ENCODE measurements around the gene TOMM6. TPM values are rescaled to one million over a fixed set of nuclear protein-coding genes. Genes with fewer than 3 reads are reported as not detected.

TOMM6 gene
- total and polyA plus RNA-seq, 4 donors: 48.2 to 123 (median 86.1) TPM

DNA sequence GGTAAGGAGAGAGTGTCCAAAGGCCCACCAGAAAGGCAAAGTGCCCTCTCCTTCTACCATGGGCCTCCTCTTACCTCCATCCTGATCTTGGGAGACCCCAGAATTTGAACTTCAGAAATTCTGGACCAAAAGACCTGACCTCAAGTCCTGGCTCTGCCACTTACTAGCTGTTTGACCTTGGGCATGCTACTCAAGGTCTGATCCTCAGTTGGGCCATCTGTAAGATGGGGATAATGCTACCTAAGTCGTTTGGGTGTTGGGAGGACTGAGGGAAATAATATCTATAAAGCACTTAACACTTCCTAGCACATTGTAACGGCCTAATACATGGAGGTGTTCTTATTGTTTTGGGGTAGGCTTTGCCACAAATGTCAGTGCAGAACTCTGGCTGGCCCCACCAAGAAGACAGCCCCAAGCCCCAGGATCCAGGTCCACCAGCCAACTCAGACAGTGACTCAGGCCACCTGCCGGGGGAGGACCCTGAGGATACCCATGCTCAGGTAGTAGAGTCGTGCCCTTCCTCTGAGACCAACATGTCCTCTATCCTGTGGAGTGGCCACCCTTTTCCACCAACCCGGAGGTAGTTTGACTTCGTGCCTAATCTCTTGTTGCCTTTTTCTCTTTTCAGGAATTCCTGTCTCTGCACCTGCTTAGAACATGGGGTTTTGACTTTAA is 4.3 kb upstream of the TOMM6 start (continued):
- TF ChIP-seq, protein P1, sequence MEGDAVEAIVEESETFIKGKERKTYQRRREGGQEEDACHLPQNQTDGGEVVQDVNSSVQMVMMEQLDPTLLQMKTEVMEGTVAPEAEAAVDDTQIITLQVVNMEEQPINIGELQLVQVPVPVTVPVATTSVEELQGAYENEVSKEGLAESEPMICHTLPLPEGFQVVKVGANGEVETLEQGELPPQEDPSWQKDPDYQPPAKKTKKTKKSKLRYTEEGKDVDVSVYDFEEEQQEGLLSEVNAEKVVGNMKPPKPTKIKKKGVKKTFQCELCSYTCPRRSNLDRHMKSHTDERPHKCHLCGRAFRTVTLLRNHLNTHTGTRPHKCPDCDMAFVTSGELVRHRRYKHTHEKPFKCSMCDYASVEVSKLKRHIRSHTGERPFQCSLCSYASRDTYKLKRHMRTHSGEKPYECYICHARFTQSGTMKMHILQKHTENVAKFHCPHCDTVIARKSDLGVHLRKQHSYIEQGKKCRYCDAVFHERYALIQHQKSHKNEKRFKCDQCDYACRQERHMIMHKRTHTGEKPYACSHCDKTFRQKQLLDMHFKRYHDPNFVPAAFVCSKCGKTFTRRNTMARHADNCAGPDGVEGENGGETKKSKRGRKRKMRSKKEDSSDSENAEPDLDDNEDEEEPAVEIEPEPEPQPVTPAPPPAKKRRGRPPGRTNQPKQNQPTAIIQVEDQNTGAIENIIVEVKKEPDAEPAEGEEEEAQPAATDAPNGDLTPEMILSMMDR (IDR thresholded peaks at IDR 0.05; ENCODE audit: low read depth, low read length, missing input control): no peak
- TF ChIP-seq, protein P2, sequence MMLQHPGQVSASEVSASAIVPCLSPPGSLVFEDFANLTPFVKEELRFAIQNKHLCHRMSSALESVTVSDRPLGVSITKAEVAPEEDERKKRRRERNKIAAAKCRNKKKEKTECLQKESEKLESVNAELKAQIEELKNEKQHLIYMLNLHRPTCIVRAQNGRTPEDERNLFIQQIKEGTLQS (IDR thresholded peaks at IDR 0.05): no peak
- TF ChIP-seq, protein P3, sequence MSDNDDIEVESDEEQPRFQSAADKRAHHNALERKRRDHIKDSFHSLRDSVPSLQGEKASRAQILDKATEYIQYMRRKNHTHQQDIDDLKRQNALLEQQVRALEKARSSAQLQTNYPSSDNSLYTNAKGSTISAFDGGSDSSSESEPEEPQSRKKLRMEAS (IDR thresholded peaks at IDR 0.05): no peak
- TF ChIP-seq FOXA2 (IDR thresholded peaks at IDR 0.05) (no peak), RXRA (IDR thresholded peaks at IDR 0.05) (no peak)

DNA sequence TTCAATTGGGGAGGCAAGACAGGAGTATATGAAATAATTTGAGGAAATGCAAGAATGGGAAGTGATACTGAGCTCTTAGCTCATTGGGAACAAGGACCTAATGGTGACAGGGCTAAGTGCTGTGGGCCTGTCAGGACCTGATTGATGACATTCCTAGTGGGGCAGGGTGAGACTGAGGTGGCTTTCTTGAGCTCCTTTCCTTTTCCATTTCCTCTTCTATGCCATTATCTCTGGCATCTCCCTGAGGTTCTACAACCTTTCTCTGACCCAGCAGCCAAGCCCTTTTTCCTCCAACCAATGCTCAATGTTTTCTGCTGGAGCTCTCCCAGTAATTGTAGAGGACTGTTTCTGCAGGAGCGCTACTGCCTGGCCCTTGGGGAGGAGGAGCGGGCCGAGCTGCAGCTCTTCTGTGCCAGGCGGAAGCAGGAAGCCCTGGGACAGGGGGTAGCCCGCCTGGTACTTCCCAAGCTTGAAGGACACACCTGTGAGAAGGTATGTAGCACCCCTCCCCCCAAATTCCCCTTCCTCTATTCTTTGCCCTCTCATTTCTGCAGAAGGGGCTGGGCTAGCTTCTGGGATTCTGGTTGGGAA is 2.8 kb upstream of the TOMM6 start:
- H3K36me3 ChIP-seq (ENCODE audit: control insufficient read depth in 4 of 4, insufficient read depth in 3 of 4, low read depth in 1 of 4, low read length in 3 of 4): peaks cover 0 to 5% (median 4%) of the 10 kb centered on the region in 4 donors
- peaks cover 9 to 35% (median 25%) of the 10 kb centered on the region in 4 donors for H3K4me1 ChIP-seq (ENCODE audit: control insufficient read depth in 4 of 4, insufficient read depth in 4 of 4, low read length in 3 of 4)
- no peak overlapping the region for H3K27ac ChIP-seq (ENCODE audit: low read depth in 1 of 2, low read length in 2 of 2)
- no peaks in the 10 kb centered on the region for H3K9me3 ChIP-seq (ENCODE audit: control insufficient read depth in 4 of 4, low read length in 3 of 4)
- no peak for DNase-seq (ENCODE audit: low spot score)
- H3K9ac ChIP-seq (ENCODE audit: low read depth in 1 of 2, low read length in 2 of 2): no peak overlapping the region
- WGBS: 81% methylated on average over 5 of the region's 5 CpGs
- no peak overlapping the region for H3K4me3 ChIP-seq (ENCODE audit: low read depth in 1 of 3, low read length in 3 of 3)
- H3K27me3 ChIP-seq (ENCODE audit: control insufficient read depth in 4 of 4, insufficient read depth in 4 of 4, low read length in 3 of 4): no peaks in the 10 kb centered on the region
- TF ChIP-seq HNF4A (conservative IDR thresholded peaks at IDR 0.05) (no peak), JUND (IDR thresholded peaks at IDR 0.05) (no peak), NR2F2 (IDR thresholded peaks at IDR 0.05) (no peak), EGR1 (IDR thresholded peaks at IDR 0.05; ENCODE audit: low read depth in 2 of 2) (no peak), FOXA1 (IDR thresholded peaks at IDR 0.05) (no peak), RXRA (IDR thresholded peaks at IDR 0.05) (no peak), GABPA (IDR thresholded peaks at IDR 0.05 in 1 of 2, conservative IDR thresholded peaks at IDR 0.05 in 1 of 2) (no peak)
- TF ChIP-seq, protein P2 (IDR thresholded peaks at IDR 0.05): no peak
- TF ChIP-seq, protein P4, sequence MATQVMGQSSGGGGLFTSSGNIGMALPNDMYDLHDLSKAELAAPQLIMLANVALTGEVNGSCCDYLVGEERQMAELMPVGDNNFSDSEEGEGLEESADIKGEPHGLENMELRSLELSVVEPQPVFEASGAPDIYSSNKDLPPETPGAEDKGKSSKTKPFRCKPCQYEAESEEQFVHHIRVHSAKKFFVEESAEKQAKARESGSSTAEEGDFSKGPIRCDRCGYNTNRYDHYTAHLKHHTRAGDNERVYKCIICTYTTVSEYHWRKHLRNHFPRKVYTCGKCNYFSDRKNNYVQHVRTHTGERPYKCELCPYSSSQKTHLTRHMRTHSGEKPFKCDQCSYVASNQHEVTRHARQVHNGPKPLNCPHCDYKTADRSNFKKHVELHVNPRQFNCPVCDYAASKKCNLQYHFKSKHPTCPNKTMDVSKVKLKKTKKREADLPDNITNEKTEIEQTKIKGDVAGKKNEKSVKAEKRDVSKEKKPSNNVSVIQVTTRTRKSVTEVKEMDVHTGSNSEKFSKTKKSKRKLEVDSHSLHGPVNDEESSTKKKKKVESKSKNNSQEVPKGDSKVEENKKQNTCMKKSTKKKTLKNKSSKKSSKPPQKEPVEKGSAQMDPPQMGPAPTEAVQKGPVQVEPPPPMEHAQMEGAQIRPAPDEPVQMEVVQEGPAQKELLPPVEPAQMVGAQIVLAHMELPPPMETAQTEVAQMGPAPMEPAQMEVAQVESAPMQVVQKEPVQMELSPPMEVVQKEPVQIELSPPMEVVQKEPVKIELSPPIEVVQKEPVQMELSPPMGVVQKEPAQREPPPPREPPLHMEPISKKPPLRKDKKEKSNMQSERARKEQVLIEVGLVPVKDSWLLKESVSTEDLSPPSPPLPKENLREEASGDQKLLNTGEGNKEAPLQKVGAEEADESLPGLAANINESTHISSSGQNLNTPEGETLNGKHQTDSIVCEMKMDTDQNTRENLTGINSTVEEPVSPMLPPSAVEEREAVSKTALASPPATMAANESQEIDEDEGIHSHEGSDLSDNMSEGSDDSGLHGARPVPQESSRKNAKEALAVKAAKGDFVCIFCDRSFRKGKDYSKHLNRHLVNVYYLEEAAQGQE (IDR thresholded peaks at IDR 0.05): no peak

DNA sequence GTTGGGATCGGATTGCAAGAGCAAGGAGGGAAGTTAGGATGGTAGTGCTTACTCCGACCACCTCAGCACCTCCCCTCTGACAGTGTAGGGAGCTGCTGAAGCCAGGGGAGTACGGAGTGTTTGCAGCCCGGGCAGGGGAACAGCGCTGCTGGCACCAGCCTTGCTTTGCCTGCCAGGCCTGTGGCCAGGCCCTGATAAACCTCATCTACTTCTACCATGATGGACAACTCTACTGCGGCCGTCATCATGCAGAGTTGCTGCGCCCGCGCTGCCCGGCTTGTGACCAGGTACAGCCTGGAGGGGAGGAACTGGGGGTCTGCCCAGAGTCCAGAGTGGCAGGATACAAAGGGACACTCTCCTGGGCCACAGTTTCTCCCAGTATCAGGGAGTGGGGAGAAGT is 2.2 kb upstream of the TOMM6 start:
- H3K27ac ChIP-seq (ENCODE audit: low read depth in 1 of 2, low read length in 2 of 2): no peak overlapping the region
- peaks cover 9 to 35% (median 25%) of the 10 kb centered on the region in 4 donors for H3K4me1 ChIP-seq (ENCODE audit: control insufficient read depth in 4 of 4, insufficient read depth in 4 of 4, low read length in 3 of 4)
- H3K36me3 ChIP-seq (ENCODE audit: control insufficient read depth in 4 of 4, insufficient read depth in 3 of 4, low read depth in 1 of 4, low read length in 3 of 4): peaks cover 0 to 11% (median 9%) of the 10 kb centered on the region in 4 donors
- no peak for DNase-seq (ENCODE audit: low spot score)
- WGBS: 87% methylated on average over 11 of the region's 11 CpGs
- H3K9me3 ChIP-seq (ENCODE audit: control insufficient read depth in 4 of 4, low read length in 3 of 4): no peaks in the 10 kb centered on the region
- H3K27me3 ChIP-seq (ENCODE audit: control insufficient read depth in 4 of 4, insufficient read depth in 4 of 4, low read length in 3 of 4): no peaks in the 10 kb centered on the region
- no peak overlapping the region for H3K9ac ChIP-seq (ENCODE audit: low read depth in 1 of 2, low read length in 2 of 2)
- no peak overlapping the region for H3K4me3 ChIP-seq (ENCODE audit: low read depth in 1 of 3, low read length in 3 of 3)
- no peak for TF ChIP-seq FOXA2 (IDR thresholded peaks at IDR 0.05)
- TF ChIP-seq, protein P1 (IDR thresholded peaks at IDR 0.05; ENCODE audit: low read depth, low read length, missing input control): no peak
- TF ChIP-seq JUND (IDR thresholded peaks at IDR 0.05): no peak
- TF ChIP-seq TAF1 (conservative IDR thresholded peaks at IDR 0.05): no peak
- no peak for TF ChIP-seq SP1 (IDR thresholded peaks at IDR 0.05)
- TF ChIP-seq, protein P2 (IDR thresholded peaks at IDR 0.05): no peak
- TF ChIP-seq, protein P4 (IDR thresholded peaks at IDR 0.05): no peak
